ENCODE measurements around the gene KCND3. TPM values are rescaled to one million over a fixed set of nuclear protein-coding genes. Genes with fewer than 3 reads are reported as not detected.
A peak's percentile ranks its signal among the peaks of the same experiment; 100 is the strongest.

KCND3 gene
- total RNA-seq, 1 experiment from 2014 or later, result 0.15 TPM

DNA sequence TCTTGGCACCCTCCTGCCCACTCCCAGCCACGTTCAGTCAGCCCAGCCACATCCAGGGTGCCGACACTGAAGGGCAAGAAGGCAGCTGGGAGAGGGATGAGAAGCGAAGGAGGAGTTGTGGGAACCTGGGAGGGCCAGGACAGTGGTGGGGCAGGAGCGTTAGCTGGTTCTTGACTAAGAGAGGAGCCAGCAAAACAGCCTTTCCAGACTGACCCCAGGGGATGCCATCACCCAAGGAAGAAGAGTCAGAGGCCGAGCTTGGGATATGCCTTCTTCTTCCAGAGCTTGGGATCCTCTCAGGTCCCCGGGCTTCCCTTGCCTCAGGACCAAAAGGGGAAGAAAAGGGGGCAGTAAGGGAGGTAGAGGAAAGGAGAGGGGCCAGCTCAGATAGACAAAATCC is 257.5 kb downstream of the KCND3 start:
- H3K36me3 Mint-ChIP-seq (ENCODE audit: insufficient read depth in 1 of 3, low read depth in 3 of 3), result peaks cover 2 to 4% (median 3%) of the 10 kb centered on the region in 3 experiments; a peak in 3 of 7 replicates
- H3K23ac ChIP-seq (ENCODE audit: insufficient read length, low read depth, low read length), result no peak overlapping the region
- no peak overlapping the region for H3K9ac ChIP-seq (ENCODE audit: extremely low read depth, insufficient read length, low read length)
- H3K56ac ChIP-seq (ENCODE audit: insufficient read length, low read depth, low read length), result no peak overlapping the region
- no peaks in the 10 kb centered on the region for H3K9me3 Mint-ChIP-seq
- H3K4me2 ChIP-seq (ENCODE audit: insufficient read depth, insufficient read length, low read length), result no peak overlapping the region
- H3K79me2 ChIP-seq (ENCODE audit: insufficient read depth, low read length), result no peaks in the 10 kb centered on the region
- no peaks in the 10 kb centered on the region for H3K9me3 ChIP-seq (ENCODE audit: control insufficient read depth, low read depth, low read length)
- TF ChIP-seq CTCF (conservative IDR thresholded peaks at IDR 0.05), result no peak
- H3K14ac ChIP-seq (ENCODE audit: insufficient read depth, low read length), result no peak overlapping the region; the same call in 1 of the 2 replicates
- no peak overlapping the region for H2BK5ac ChIP-seq (ENCODE audit: insufficient read length, low read length)
- H2BK120ac ChIP-seq (ENCODE audit: low read depth, low read length, poor library complexity, severe bottlenecking), result no peak overlapping the region
- no peak overlapping the region for H2BK20ac ChIP-seq (ENCODE audit: low read depth, low read length, poor library complexity, severe bottlenecking)
- no peak overlapping the region for H3K4ac ChIP-seq (ENCODE audit: low read depth, low read length)
- 0 out of 7 replicates have a peak overlapping the region, but pooled peaks of 1 of the 3 experiments have one; percentile 55 for H3K27ac Mint-ChIP-seq
- no peak overlapping the region for H2BK12ac ChIP-seq (ENCODE audit: insufficient read length, low read depth, low read length)
- peaks cover 12% of the 10 kb centered on the region for H3K4me1 ChIP-seq (ENCODE audit: insufficient read depth, low read length)
- H4K5ac ChIP-seq (ENCODE audit: insufficient read length, low read depth, low read length), result no peak overlapping the region
- no peak overlapping the region for H3K4me3 Mint-ChIP-seq
- H3K27me3 Mint-ChIP-seq (ENCODE audit: low read depth), result no peaks in the 10 kb centered on the region
- H3K79me1 ChIP-seq (ENCODE audit: insufficient read depth, low read depth, low read length, poor library complexity, severe bottlenecking), result peaks cover 2% of the 10 kb centered on the region
- H3K27me3 ChIP-seq (ENCODE audit: insufficient read depth, low read length), result no peaks in the 10 kb centered on the region
- no peak overlapping the region for H4K8ac ChIP-seq (replicated peaks; ENCODE audit: insufficient read length, low read depth, low read length)
- H2BK15ac ChIP-seq (ENCODE audit: low read depth, low read length), result no peak overlapping the region
- no peak for DNase-seq
- no peak overlapping the region for H3K18ac ChIP-seq (ENCODE audit: insufficient read length, low read depth, low read length)
- no peak overlapping the region for H3T11ph ChIP-seq (ENCODE audit: low read length)
- no peak overlapping the region for H3K27ac ChIP-seq (ENCODE audit: insufficient read length, low read depth, low read length)
- H3K4me1 Mint-ChIP-seq, result peaks cover 13 to 19% of the 10 kb centered on the region in 2 experiments
- H2AFZ ChIP-seq (ENCODE audit: low read length), result no peak overlapping the region
- no peak overlapping the region for H4K91ac ChIP-seq (ENCODE audit: insufficient read length, low read depth, low read length)
- H3K23me2 ChIP-seq (ENCODE audit: insufficient read length, low read depth, low read length, poor library complexity, severe bottlenecking), result peaks cover 2% of the 10 kb centered on the region
- no peak overlapping the region for H2AK5ac ChIP-seq (ENCODE audit: insufficient read length, low read length)
- H4K20me1 ChIP-seq (ENCODE audit: control insufficient read depth, insufficient read depth, insufficient read length), result peaks cover 2% of the 10 kb centered on the region
- no CpG with 5 or more reads among the region's 6 CpGs for WGBS (ENCODE audit: extremely low coverage, insufficient read length, low lambda C conversion rate)

All from H9 (cell line).